Epithelial cell of proximal tubule (primary cell): Measurements from ENCODE around the gene NIPSNAP2. TPM values are rescaled to one million over a fixed set of nuclear protein-coding genes. Genes with fewer than 3 reads are reported as not detected.
A peak's percentile ranks its signal among the peaks of the same experiment; 100 is the strongest.

Experiments used
- DNase-seq: peaks from one replicate; pipeline ENCODE4 v3.0.0-alpha.2; 2011; ENCODE audit warnings: low read depth
- H3K4me3 ChIP-seq: 2 replicates; pipeline ENCODE4 v1.5.1; 2011; ENCODE audit warnings: low read depth, mild to moderate bottlenecking, low read length
- CTCF ChIP-seq: conservative IDR thresholded peaks from 2 replicates; pipeline ENCODE4 v1.5.1; 2012; ENCODE audit warnings: low read depth, mild to moderate bottlenecking, low read length
- total RNA-seq: library from RNA; depleted of rRNA; stranded (reverse); fragments of >200 nt; gene quantifications from 2 replicates; pipeline ENCODE4 v1.2.3, GENCODE V29; 2015

NIPSNAP2 gene
- 74.2 and 98.4 TPM in 2 replicates for total RNA-seq

- TF ChIP-seq CTCF, result peak; percentile 24
- no peak for DNase-seq
- peak within 1 kb of the TSS; percentile 75 for H3K4me3 ChIP-seq
Observed at GRCh38 chr7:55964261-55965099, at the start of gene NIPSNAP2. Gene NIPSNAP2 (plus strand): TSS chr7:55964585. CDS start chr7:55964610, 25 bp downstream.

GRCh38 chr7:55917771-55918170 is 46.6 kb upstream of the NIPSNAP2 start:
- no peak for TF ChIP-seq CTCF

GRCh38 chr7:55928006-55928767 is 36.2 kb upstream of the NIPSNAP2 start:
- no peak for TF ChIP-seq CTCF
- no peak for DNase-seq
- H3K4me3 ChIP-seq, result no peak overlapping the region

More at GRCh38 chr7:55917771-55918170, 46.6 kb upstream of the NIPSNAP2 start:
- no peak overlapping the region for H3K4me3 ChIP-seq
- DNase-seq, result no peak

DNA sequence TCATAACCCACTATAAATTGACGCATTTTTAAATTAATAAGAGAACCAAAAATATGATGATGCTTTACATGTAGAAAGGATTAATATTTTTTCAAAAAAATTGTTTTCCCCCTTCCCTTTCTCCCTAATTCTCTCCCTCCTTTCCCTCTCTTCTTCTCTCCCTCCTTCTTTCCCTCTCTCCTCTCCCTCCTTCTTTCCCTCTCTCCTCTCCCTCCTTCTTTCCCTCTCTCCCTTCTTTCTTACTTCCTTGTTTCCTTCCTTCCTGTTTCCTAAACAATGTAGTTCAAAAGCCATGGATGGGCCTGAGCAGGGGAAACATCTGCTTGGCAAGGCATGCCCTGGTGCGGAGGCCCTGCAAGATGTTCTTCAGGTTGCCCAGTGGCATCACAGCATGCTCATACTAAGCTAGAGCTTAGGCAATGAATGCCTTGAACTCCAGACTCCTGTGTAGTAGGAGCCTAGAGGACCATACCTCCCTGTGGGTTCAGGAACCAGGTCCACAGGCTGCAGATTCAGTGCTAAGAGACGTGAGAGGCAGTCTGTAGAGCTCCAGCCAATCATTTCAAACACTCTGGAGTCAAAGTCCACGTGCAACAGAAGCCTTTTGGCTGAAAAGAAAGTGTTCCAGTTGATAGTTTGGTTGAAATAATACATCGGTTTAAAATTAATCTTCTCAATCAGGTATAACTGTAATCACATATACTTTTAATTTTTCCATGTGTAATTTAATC is 32.8 kb upstream of the NIPSNAP2 start:
- no peak overlapping the region for H3K4me3 ChIP-seq
- DNase-seq, result no peak
- no peak for TF ChIP-seq CTCF

DNA sequence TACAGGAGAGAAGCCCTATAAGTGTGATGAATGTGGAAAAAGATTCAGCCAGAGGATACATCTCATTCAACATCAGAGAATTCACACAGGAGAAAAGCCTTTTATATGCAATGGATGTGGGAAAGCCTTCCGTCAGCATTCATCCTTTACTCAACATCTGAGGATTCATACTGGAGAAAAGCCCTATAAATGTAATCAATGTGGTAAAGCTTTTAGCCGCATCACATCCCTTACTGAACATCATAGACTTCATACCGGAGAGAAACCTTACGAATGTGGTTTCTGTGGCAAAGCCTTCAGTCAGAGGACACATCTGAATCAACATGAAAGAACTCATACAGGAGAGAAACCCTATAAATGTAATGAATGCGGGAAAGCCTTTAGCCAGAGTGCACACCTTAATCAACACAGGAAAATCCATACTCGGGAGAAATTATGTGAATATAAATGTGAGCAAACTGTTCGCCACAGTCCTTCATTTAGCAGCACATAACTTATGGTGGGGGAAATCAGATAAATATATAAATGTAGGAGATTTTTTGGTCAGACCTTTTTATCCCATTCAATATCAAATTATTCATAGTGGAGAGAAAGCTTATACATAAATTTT is 24.8 kb upstream of the NIPSNAP2 start:
- TF ChIP-seq CTCF, result no peak
- no peak for DNase-seq
- H3K4me3 ChIP-seq, result no peak overlapping the region

GRCh38 chr7:55946545-55946944 is 17.8 kb upstream of the NIPSNAP2 start:
- no peak overlapping the region for H3K4me3 ChIP-seq
- DNase-seq, result no peak
- no peak for TF ChIP-seq CTCF
